Stimulated activated CD8-positive, alpha-beta memory T cell treated with anti-CD3 and anti-CD28 coated beads, Interleukin-2, amount 100 ng/mL, for 1 hour (primary cell): ENCODE data around the gene PRPF6.

Experiments
- DNase-seq, 2 donors: peaks; one replicate each; pipeline ENCODE4 v3.0.0-alpha.2; 2020; ENCODE audit warnings: low read depth in 2 of 2

The PRPF6 gene

DNA sequence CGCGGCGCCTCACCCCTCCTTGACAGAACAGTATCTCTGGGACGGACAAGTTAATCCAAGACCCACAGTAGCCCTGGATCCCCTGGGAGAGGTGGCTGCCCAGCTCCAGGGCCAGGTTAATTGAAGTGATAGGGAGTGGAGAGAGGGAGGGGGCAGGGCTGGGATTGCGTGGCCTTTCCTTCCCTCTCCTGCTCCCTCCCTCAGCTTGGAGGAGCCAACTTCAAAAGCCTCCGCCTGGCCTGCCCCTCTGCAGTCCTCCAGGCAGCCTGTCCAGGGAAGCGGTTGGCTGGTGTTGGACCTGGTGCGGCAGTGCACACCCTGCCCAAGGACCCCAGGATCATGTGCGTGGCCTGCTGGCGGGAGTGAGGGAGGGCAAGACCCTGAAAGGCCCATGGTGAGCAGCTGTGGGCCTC lies 55.0 kb downstream of the PRPF6 start, which contains the start of gene C20orf204:
Gene C20orf204 (plus strand): TSS at position 250 of the 413 bp plus-strand sequence. CDS start 142 bp downstream, at position 392.
- no peak for DNase-seq

DNA sequence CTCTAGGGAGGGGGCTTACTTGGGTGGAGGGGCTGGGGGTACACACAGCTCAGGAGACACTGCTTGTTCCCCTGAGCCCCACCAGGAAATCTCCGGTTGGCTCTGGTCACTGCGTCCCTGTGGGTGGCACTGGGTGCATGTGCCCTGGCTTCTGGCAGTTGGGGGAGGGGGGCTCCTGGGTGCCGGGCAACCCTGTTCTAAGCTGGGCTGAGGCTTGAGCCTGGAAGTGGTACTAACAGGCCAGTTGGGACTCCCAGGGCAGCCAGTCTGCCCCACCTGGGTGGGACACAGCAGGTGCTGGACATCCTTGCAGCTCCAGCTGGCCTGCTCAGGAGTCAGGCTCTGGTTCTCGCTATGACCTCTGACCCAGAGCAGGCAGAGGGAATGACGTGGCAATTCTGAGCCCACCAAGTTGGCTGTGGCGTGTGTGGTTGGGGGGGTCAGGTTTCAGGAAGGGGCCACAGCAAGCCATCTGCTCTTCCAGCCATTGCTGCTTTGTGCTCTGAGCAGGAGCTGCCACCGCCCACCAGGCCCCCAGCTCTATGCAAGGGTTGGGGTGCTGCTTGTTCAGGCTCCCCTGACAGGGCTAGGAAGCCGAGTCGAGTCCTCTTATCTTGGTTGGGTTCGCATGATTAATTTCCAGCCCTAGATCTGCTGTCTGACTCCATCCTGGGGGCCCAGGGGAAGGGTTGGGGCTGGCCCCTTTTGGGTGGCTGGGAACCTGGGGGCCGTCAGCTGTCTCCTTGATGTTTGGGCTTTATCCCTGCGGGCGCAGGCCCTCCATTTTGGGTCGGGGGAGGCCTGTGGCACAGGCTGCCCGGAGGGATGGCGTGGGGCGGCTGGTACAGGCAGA lies 55.6 kb downstream of the PRPF6 start:
- no peak for DNase-seq

DNA sequence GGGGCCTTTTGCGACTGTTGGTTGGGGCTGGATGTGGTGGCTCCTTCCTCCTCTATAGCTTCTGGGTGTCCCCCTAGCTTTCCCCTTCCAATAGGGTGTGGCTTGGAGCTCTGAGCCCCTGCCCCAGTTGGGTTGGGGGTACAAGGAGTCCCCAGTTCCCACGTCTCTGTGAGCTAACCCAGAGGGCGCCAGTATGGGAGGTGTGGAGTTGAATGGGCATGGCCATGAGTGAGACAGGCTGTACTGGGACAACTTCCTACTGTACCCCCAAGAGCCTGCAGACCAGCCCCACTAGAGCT lies 56.2 kb downstream of the PRPF6 start:
- DNase-seq = no peak

DNA sequence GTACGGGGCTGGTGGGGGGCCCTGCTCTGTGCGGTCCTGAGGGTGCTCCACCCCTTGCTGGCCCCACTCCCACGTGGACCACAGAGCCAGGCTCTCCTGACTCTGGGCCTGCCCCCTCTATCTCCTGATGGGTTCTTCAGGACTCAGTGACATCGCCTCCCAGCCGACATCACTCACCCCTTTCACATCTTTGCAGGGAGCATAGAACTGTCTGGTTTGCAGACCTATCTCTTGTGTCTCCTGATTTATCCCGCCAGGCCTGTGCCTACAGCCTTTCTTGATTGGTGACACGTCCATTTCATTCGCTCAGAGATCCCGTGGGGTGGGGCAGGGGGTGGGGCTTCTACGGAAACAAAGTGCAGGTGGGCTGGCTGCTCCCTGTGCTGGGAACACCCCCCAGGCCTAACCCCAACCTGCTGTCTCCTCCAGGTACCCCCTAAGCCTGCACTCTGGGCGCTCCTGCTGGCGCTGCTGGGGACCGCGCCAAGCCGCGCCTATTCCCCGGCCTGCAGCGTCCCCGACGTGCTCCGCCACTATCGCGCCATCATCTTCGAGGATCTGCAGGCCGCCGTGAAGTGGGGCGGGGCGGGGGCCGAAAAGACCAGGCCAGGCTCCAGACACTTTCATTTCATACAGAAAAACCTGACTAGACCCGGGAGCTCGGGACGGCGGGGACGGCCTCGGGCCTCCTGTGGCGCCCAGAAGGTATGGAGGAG lies 56.7 kb downstream of the PRPF6 start:
- no peak for DNase-seq

DNA sequence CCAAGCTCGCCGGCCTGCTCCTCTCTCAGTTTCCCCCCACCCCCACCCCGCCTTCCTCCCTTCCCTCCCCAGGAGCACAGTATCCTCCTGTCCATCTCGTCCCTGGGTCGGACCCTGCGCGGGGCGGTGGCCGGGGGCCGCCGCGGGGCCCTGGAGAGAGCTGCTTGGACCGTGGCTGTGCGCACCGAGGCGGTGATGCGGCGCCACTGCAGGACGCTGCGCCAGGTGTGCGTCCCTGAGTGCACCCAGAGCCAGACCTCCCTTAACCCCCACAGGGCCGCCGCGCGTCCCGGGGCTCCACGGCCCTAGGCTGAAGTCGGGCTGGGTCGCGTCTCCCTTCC lies 57.3 kb downstream of the PRPF6 start:
- no peak for DNase-seq

DNA sequence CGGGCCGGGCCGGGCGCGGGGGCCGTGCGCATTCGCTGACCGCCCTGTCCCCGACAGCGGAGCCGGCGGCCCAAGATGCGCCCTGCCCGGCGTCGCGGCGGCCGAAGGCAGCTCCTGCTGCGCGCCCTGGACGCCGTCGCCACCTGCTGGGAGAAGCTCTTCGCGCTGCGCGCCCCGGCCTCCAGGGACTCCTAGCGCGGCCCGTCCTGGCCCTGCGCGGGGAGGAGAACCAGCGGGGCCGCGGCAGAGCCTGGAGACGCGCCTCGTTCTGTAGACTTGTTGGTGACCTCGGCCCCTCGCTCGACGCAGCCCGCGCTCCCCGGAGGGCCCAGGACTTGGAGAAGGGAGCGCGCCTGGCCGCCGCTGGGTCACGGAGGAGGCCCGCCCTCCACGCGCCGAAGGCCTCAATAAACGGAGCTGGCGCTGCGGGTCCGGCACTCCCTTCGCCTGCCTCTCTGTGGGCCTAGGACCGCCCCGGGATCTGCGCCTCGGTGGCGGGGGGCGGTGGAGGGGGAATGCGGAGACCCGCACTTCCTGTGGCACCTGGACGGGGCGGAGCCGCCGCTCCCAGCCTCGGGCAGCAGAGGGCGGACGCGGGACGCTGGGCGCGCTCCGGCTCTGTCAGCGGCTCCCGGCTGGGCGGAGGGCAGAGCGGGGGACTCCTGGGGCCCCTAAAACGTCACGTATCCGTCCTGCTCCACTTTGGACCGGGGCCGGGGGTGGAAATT lies 57.8 kb downstream of the PRPF6 start:
- DNase-seq = peak; percentile 58

DNA sequence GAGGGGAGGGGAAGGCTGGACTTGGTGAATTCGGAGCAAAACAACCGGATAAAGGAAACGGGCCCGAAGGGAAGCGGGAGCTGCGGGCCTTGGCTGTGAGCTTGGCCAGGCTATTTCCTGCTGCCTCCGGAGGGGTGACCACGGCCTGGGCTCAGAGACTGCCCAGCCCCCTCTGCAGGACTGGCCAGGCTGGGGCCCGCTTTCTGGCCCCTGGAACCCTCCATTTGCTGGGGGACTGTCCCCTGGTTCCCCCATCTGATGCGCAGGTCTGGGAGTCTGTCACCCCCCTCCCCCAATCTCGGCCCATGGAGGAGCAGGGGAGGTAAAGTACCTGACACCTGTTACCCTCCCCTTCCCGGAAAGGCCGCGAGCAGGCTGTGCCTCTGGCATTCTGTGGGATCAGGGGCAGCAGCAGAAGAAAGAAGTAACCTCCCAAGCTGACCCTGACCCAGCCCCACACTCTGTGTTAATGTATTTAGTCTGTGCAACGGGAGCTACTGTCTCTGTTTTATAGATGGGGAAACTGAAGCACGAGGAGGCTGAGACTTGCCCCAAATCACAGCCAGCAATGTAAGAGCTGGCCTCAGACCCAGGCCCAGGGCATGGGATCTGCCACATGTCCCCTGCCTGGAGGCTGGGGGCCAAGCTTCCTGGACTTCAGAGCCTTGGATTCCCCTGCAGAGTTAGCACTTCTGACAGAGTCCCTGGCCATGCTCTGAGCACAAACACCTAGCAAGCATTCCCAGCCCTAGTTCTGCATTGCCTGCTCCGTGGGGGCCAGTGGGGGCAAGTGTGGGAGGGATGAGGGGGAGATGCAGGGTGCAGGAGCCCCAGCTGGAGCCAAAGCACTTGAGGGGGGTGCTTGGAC lies 58.6 kb downstream of the PRPF6 start:
- no peak for DNase-seq

DNA sequence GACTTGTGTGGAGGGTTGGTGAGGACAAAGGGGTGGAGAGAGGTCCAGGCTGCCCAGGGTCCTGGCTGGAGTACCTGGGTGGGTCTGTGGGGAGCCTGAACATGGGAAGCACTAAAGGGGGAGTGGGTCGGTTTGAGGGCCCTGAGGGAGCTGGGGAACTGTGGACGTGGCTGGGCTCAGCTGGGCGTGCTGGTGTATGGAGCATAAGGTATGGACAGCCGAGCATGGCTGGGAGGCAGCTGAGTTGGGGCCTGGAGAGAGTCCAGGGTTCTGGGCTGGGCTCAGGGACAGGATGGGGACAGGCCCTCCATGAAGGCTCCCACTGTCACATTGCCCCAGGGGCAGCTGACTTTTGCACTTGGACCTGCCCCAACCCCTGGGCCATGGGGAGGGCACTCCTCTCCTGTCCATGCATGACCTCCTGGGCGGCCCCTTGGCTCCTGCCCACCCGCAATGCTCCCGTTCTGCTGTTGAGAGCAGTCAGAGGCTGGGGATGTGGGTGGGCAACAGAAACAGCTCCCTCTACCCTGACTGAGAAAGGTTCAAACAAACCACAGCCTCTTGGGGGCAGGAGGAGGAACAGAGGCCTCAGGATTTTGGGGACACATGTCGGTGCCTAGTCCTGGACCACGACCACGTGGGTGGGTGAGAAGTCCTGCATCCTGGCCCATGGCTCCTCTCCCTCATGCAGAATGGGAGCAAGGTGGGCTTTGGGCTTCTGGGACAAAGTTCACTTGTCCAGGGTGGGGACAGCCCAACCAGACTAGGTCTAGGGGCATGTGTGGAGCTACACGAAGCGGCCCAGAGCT lies 59.5 kb downstream of the PRPF6 start:
- DNase-seq = no peak

DNA sequence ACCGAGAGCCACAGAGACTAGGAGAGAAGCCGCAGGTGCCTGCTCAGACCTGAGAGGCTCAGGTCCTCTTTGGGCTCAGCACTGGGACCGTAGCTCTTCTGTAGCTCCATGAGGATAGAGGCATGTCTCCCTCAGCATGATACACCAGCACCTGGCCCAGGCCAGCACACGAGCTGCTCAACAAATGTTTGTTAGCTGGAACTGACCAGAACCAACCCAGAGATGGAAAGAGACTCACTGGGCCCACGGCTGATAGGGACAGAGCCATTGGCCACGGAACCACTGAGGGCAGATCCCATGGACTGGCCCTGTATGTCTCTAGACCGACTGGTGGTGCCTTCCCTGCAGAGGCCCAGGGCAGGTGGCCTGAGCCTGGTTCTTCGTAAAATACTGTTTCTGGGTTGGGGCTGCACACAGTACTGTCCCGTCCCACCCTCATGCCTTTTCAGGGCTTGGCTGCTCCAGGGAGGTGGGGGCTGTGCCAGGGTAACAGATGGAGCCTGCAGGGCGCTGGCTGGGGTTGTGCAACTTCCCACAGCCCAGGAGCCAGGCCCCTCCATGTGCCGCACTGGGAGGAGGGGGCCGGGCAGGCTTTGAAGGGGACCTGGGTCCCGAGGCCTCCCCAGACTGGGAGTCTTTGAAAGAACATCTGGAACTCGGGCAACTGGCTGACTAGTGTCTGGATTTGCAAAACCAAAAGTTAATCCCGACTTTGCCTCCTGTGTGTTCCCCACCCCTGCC lies 60.3 kb downstream of the PRPF6 start:
- DNase-seq = no peak

DNA sequence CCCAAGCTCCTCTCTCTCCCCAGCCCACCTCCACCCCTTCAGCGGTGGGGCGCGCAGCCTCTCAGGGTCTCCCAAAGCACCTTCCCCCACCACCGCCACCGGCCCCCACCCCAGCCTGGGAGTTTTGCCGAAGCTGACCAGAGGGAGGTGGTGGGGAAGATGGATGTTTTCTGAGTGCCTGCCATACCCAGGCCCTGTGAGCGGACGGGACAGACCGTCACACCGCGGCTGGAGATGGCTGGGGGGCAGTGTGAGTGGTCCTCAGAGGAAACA lies 60.8 kb downstream of the PRPF6 start:
- no peak for DNase-seq

DNA sequence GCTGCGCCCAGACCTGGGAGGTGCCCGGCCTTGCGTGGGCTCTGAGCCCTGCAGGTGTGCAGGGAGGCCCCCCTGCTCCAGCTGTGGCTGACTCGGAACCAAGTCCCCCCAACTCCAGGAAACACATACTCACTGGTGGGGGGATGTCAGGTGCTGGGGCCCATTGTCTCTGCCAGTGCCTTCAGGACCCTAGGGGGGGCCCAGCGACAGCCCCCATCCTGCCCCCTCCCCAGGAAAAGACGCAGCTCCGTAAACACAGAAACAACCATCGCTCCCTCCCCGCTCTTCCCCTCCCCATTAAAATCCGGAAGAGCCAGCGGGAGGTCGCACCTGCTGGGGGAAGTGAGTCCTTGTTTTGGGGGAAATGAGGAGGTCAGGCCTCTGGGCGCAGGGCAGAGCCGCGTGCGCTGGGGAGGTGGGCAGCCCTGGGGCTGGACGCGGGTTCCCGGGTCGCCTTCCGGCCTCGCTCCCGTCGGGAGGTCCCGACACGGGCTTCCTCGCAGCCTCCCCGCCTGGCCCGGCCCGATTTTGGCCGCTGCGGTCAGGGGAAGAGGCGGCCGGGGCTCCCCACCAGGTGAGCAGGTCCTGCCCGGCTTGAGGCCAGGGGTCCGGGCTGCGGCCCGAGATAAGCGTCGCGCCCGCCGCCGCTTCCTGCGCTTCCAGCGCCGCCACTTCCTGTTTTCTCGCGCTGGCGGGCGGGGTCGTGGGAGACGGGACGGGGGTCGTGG lies 61.3 kb downstream of the PRPF6 start:
- DNase-seq = no peak

DNA sequence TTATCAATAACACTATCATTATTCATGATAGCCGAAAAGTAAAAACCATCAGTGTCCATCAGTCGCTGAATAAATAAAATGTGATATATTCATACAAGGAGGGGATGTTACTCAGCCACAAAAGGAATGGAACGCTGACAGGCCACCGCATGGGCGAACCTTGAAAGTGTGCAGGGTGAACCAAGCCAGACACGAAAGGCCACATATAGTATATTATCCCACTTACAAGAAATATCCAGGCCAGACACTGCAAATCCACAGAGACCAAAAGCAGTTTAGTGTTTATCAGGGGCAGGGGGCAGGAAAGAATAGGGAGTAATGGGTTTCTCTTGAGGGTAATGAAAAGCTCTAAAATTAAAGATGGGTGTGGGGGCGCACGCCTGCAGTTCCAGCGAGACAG lies 62.8 kb downstream of the PRPF6 start:
- DNase-seq = no peak

DNA sequence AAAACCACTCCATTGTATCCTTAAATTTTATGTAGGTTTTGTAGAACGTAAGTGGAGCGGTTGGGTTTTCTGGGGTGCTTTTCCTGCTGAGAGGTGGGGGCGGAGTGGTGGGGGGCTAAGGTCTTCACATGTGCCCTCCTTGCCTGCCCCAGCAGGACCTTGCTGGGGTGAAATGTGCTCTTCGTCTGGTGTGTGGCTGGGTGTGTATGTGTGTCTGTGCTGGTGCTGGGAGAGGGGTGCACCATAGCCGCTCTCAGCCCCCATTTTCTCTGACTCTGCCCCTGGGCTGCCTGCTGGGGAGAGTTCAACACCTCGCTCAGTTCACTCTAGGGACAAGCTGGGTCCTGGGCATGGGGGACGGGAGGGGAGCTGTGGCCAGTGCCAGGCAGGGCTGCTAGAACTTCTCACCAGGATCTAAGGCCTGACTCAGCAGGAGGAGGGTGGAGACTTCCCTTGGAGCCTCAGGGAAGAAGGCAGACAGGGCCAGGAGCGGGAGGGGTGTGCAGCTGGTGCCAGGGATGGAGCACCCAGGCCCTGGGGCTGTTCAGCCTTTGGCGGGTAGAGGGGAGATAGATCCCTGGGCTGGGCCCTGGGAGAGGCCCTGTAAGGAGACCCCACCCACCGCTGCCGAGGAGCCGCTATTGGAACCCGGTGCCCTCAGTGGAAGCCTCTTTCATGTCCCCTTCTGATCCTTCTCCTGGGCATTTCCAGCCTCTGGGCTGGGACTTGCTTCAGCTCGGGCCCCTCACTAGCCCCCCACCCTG lies 63.7 kb downstream of the PRPF6 start:
- no peak for DNase-seq

DNA sequence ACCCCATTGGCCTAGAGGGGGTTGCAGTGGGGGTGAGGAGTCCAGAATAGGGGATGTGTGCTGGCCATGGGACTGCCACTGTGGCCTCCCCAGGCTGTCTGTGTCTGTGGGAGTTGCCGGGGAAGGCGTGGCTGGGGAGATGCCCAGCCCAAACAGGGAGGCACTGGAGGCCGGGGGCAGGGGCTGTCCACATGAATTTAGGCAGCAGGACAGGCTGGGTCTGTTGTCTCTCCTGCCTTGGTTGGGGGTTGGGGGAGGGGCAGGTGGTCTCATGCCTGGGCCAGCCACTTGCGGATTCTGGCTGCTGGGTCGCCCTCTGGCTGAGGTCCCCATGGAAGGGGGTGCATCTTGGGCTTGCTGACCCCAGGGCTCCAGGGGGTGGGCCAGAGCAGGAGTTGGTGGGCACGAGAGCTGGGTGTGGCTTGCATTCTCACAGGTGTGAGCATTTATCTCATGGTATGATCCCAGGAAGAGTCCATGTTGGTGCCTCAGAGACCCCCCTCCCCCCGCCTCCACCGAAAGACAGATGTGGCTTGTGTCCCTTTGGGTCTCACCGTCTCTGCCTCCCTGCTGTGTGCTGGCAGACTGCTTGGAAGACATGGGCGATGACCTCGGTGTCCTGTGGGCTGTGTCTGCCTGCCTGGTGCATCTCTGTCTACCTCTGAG lies 64.5 kb downstream of the PRPF6 start:
- no peak for DNase-seq

DNA sequence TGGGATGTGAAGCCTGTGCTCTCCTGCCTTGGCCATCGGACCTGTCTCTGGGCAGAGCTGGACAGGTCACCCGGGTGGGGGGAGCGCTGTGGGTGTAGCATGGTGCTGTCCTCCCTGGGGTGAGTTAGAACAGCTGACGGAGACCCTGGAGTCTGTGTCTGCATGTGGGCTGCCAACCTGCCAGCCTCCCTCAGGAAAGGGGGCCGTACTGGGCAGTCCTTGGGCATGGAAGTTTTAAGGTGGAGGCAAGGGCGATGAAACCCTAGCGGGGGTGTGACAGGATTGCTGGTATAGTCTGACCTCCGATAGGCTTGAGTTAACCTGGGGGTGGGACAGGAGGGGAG lies 66.1 kb downstream of the PRPF6 start:
- DNase-seq = no peak

DNA sequence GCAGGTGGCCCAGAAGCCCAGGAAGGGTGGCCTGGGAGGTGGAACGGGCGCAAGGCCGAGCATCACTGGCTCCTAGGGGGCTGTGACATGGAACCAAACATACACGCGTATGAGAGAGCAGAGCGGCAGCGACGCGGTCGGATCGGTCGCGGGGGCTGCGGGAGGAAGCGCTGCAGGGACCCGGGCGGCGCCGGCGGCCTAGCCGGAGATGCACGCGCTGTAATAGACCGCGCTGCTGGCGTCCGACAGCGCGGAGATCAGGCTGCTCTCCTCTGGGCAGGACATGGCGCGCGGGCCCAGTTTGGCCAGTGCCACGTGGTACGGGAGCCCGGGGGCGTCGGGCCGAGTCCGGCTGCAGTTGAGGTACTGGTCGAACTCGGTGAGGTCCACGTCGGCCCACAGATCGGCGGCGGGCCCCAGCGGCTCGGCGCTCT lies 67.1 kb downstream of the PRPF6 start:
- no peak for DNase-seq

DNA sequence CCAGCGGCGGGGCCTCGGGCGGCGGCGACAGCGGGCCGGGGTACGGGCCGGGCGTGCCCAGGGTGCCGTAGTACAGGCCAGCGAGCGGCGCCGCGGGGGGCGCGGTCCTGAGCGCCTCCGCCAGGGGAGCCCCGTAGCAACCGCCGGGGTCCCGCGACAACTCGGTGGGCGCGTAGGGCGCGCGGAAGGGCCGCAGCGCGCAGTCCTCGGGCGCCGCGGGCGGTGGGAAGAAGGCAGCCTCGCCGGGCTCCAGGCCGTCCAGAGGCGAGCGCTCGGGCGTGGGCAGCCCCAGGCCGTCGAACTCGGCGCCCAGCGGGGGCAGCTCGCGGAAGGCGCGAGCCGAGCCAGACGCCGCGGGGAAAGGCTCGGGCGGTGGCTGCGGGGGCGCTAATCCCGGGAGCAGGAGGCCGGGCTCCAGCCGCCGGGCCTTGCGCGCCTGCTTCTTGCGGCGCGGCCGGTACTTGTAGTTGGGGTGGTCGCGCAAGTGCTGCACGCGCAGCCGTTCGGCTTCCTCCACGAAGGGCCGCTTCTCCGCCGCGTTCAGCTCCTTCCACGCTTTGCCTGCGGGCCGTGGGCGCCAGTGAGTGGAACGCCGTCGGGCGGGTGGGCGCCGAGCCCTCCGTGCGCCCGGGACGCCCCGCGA lies 67.6 kb downstream of the PRPF6 start:
- DNase-seq = no peak
